Heart left ventricle (tissue), 13 donors: ENCODE measurements around the gene TRIM8.

Source experiments
- CTCF ChIP-seq, 12 donors: fragments of 200-600 bp; sonication (generic) in 4 of 12; IDR thresholded peaks; one replicate each; pipeline versions ENCODE4 v1.5.0 to v1.8.0; 2018 to 2022; ENCODE audit warnings: antibody characterized with exemption in 12 of 12, mild to moderate bottlenecking in 5 of 12
- POLR2A ChIP-seq, 2 donors: fragments of 450-650 bp; IDR thresholded peaks; one replicate each; pipeline ENCODE4 v1.6.1; 2017; ENCODE audit warnings: antibody characterized with exemption in 2 of 2, mild to moderate bottlenecking in 2 of 2, moderate library complexity in 2 of 2
- donor health status: ischemic (EF 13 %, LVEDD 7.1; RV severe dilation, severe dysfunction).
- donor health status: DM: no; HTN: yes; CAD: no.
- donor health status: DM: no; HTN: no; CAD: no.
- donor health status: ischemic (EF 25% LVEDD 6.9; RV normal size, moderate dysfunction).
- donor health status: ischemic (EF 25% LVEDD 5.7; RV mildly dilated, moderate dysfunction).
- donor health status: ischemic (EF 35%, LVEDD 5.7; RV mildly dilated, moderate dysfunction).
- donor health status: nonischemic (EF 11% LVEDD 7.7; RV severe dilation, severe dysfunction).
- donor health status: DM: yes; HTN: yes; CAD: no.
- donor health status: PGD.
- donor health status: ischemic (EF 29% LVEDD 5.4; RV normal size, mild dysfunction).
- donor health status: nonischemic (EF 23%, LVEDD 6.1; RV moderate dilation, normal function).

GRCh38 chr10:102608487-102608886, 35.8 kb upstream of the TRIM8 start:
- no peak for TF ChIP-seq CTCF (IDR thresholded peaks at IDR 0.05)
- TF ChIP-seq POLR2A (IDR thresholded peaks at IDR 0.05): no peak
